HK-2 (cell line): ENCODE results near the gene FAM171A1.
"Not testable (repeated sequence)": the region's sequence is repeated elsewhere in the genome, so short reads cannot be mapped to it uniquely, and the experiment has no call there.

Source experiments
- DNase-seq: peaks from one replicate; pipeline ENCODE4 v3.0.0-alpha.2; 2018; ENCODE audit not compliant: unreplicated experiment

FAM171A1 gene

DNA sequence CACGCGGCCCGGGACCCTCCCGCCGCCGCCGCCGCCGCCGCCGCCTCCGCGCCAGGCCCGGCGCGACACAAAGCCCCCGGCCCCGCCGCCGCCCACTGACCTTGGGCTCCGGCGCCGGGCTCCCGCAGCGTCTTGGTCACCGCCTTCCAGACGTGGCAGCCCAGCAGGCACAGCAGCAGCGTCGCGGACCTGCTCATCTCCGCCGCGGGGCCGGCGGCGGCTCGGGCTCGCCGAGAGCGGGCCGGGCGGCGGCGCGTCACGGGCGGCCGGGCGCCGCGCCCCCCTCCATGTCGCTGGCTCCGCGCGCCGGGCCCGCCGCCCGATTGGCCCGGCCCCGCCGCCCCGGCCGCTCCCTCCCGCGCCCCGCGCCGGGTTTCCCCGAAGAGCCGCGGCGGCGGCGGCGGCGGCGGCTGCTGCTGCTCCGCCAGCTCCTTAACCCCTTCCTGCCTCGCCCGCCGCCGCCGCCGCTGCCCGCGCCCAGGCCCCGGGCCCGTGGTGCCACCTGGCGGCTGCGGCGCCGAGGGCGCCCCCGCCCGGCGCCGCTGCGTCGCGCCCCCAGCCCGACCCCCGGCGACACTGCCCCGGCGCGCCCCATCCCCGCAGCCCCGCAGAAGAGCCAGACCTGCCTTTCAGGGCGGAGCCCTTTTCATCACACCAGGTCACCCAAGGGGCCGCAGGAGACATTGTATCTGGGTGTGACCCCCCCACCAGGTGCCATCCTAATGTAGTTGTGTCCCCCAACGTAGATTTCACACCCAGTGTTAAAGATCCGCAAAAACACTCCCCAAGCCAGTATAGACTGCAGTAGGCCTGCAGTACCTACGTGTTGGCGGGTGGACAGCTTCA lies at the start of gene FAM171A1:
Gene FAM171A1 (minus strand): TSS at position 434 of the 846 bp plus-strand sequence. CDS start 237 bp downstream, at position 197.
- peak; percentile 50 for DNase-seq

DNA sequence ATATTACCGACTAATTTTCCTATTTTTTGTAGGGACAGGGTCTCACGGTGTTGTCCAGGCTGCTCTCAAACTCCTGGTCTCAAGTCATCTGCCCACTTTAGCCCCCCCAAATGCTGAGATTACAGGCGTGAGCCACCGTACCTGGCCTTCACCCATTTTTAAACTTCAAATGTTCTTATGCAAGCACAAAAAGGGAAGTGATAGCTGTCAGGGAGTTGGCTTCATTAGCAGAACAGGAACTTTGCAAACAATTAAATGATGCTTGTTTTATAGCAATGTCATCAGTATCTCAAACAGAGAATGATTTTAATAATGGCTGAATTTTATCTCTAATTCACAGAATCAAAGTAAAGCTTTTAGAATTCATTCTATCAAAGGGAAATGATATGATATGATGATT lies 49.8 kb upstream of the FAM171A1 start:
- DNase-seq, result no peak

DNA sequence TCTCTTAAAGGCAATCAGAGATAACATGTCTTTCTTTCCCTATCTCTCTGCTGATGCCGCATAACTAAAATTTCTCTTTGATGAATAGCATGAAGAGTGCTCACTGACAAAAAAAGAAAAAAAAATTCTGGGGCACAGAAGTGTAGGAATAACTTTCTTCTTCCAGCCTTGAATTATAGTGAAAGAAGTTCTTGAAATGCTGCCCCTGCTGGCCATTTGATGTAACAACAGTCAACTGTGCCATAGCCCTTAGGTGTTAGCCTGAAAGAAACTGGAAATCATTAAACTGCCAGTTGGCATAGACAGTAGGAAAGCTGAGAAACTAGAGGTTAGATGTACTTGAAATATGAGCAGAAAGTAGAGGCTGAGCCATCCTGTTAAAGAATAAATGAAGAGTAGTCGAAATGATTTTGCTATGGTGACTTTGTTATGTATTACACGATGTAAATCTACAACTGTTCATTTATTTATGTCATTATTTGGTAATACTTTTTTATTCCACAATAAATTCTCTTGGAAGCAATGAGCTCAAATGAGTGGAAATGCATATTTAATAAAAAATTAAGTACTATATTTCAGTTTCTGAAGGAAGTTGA lies 48.3 kb upstream of the FAM171A1 start:
- no peak for DNase-seq

DNA sequence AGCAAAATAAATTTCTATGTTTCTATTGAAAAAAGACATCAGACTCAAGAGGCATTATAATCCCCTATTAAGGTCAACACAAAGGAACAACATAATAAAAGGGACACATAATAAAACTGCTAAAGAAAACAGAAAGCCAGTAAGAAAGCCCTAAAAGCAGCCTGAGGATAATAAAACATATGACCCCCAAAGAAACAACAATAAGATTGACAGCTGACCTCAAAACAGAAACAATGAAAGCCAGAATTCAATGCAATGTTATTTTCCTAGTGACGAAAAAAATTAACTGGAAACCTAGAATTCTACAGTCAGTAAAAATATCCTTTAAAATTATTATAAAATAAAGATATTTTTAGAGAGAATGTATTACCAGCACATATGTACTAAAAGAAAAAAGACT lies 44.9 kb upstream of the FAM171A1 start:
- no peak for DNase-seq

DNA sequence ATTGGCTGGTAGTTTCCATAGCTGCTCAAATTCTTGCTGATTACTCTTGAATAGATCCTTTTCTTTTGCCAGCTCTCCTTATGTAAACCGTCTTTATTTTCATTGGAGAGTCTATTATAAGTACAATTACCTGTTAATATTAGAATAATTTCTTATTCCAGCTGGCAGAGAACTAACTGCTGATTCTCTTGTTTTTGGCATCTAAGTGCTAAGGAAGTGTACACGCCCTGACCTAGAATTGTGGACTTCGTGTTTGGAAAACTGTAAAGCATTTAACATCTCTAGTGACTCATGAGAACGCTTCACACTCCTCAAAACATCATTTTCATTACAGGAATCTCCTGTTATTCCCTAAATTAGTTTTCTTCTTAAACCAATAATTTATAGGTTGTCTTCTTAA lies 39.9 kb upstream of the FAM171A1 start:
- no peak for DNase-seq

DNA sequence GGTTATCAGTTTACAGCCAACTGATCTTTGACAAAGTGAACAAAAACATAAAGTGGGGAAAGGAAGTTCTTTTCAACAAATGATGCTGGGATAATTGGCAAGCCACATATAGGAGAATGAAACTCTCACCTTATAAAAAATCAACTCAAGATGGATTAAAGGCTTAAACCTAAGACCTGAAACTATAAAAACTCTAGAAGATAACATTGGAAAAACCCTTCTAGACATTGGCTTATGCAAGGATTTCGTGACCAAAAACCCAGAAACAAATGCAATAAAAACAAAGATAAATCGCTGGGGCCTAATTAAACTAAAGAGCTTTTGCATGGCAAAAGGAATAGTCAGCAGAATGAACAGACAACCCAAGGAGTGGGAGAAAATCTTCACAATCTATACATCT lies 38.3 kb upstream of the FAM171A1 start:
- not testable (repeated sequence) for DNase-seq

DNA sequence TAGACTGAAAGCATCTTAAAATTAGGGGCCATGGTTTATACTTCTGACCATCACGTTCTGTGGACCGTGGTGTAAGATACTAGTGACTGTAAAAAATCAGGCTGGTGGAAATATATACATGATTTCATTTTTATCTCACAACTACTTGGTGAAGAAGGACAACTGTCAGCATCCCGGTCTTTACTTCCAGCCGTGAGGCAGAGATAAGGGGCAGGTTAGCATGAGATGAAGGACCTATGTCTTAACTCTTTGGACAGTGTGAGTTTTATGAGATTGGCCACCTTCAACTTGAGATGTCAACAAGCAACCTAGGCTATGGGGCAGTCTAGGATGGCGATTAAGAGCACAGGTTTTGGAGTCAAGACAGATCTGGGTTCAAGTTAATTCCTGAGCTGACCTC lies 37.5 kb upstream of the FAM171A1 start:
- no peak for DNase-seq

DNA sequence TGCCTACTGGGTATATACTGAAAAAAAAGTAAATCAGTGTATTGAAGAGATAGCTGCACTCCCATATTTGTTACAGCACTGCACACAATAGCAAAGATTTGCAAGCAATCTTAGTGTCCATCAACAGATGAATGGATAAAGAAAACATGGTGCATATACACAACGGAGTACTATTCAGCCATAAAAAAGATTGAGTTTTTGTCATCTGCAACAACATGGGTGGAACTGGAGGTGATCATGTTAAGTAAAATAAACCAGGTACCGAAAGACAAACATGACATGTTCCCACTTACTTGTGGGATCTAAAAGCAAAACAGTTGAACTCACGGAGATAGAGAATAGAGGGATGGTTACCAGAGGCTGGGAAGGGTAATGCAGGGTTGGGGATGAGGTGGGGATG lies 34.2 kb upstream of the FAM171A1 start:
- no peak for DNase-seq

DNA sequence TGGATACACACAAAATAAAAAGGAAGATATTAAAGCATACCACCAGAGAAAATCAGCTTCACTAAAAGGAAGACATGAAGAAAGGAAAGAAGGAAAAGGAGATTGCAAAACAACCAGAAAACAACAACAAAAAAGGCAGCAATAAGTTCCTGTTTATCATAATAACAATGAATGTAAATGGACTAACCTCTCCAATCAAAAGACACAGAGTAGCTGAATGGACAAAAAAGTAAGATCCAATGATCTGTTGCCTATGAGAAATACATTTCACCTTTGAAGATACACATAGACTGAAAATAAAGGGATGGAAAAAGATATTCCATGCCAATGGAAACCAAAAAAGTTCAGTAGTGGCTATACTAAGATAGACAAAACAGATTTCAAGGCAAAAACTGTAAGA lies 30.3 kb upstream of the FAM171A1 start:
- no peak for DNase-seq

DNA sequence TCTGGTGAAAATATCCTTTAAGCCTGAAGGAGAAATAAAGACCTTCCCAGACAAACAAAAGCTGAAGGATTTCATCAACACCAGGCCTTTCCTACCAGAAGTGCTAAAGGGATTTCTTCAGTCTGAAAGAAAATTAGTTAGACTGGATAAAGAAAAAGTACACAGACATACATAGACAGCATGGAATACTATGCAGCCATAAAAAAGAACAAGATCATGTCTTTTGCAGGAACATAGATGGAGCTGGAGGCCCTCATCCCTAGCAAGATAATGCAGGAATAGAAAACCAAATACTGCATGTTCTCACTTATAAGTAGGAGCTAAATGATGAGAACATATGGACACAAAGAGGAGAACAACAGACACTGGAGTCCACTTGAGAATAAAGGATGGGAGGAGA lies 29.4 kb upstream of the FAM171A1 start:
- not testable (repeated sequence) for DNase-seq

DNA sequence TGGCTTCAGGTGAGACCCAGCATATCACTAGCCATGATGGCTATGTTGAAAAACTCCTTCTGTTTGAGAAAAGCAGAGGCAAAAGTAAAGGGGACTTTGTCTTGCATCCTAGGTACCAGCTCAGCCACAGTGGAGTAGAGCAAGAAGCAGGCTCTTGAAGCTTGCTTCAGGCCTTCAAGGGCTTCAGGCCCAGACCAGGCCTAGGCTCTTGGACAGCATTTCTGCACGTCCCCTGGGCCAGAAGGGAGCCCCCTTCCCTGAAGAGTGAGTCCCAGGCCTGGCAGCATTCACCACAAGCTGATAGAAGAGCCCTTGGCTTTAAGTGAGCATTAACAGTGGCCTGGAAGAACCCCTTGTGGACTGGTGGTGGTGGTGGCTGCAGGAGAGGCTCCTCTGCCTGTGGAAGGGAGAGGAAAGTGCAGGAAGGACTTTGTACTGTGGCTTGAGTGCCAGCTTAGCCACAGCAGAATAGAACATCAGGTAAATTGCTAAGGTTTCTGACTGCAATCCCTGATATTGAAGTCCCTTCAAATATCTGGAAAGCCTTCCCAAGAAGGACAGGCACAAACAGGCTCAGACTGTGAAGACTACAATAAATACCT lies 28.1 kb upstream of the FAM171A1 start:
- no peak for DNase-seq

DNA sequence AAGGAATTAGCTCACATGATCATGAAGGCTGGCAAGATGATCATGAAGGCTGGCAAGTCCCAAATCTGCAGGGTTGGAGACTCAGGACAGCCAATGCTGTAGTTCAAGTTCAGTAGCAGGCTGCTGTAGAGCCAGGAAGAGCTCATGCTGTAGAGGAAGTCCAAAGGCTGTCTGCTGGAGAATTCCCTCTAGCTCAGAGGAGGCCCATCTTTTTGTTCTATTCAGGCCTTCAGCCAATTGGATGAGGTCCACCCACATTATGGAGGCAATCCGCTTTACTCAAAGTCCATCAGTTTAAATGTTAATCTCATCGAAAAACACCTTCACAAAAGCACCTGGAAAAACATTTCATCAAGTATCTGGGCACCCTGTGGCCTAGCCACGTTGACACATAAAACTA lies 24.8 kb upstream of the FAM171A1 start:
- no peak for DNase-seq

DNA sequence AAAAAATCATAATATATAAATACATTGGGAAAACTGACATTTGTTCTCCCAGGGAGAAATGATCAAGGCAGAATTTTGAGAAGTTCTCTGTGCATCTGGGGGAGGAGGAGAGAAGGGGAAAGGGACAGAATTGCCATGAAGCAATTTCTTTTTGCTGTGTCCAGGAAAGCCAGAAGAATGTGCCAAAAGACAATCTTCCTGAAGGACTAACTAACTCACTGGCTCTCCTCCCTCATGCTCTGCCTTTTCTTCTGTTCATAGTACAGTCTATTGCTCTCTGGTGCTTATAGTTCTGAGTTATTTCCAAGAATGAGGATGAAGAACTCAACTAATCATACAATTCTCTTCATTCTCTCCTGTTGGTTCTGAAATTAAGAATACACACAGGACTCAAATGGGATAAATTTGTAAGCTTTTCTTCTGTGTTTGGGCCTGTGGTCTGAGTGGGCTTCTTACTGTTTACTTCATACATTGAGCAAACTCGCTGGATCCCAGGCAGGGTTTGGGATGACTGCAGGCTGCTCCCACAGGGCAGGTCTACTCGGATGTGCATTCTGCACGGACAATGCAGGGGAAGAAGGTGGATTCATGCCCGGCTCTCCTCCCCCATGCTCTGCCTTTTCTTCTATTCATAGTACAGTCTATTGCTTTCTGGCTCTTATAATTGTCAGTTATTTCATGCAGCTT lies 22.2 kb upstream of the FAM171A1 start:
- DNase-seq, result no peak

DNA sequence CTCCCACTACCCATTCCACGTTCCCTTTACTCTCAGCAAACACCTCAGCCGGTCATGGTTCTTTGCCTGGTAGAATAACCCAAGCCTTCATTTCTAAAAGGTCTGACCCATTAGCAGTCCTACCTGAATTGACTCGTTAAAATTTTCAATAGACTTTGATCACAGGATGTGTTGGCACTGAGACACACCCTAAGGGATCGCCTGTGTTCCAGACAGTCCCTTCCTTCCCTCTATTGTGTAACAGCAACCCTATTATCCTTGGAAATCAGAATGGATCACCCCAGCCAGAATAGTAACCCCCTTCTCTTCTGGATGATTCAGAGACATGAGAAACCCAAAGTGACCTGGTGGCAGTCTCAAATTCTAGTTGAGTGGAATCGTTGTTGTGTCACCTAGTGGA lies 20.4 kb upstream of the FAM171A1 start:
- DNase-seq, result no peak

DNA sequence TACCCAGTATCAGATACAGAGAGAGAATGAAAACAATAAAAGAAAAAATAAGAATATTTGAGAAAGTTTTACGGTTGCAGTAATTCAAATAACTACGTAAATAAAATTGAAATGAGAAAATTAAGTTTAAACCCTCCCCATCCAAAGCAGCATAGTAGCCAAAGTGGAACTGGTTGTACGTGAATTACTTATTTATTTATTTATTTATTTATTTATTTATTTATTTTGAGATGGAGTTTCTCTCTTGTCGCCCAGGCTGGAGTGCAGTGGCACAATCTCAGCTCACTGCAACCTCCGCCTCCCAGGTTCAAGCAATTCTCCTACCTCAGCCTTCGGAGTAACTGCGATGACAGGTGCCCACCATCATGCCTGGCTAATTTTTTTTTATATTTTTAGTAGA lies 17.1 kb upstream of the FAM171A1 start:
- DNase-seq, result not testable (repeated sequence)

DNA sequence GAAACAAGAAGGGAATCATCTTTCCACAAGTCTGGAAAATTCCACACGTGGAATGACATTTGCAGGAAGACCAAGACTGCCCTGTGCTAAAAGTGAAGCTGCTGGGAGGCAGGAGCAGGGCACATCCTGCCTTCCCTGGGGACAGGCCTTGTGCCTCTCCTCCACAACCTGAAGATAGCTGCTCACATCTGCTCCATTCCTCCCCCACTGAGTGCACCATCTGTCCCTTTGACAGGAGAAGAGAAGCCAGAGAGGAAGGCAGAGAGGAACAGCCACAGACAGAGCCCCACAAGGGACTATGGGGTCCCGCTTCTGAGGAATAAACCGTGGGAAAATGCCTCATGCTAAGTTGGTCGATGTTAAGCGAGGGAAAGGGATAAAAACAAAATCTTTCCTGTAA lies 15.9 kb upstream of the FAM171A1 start:
- no peak for DNase-seq

DNA sequence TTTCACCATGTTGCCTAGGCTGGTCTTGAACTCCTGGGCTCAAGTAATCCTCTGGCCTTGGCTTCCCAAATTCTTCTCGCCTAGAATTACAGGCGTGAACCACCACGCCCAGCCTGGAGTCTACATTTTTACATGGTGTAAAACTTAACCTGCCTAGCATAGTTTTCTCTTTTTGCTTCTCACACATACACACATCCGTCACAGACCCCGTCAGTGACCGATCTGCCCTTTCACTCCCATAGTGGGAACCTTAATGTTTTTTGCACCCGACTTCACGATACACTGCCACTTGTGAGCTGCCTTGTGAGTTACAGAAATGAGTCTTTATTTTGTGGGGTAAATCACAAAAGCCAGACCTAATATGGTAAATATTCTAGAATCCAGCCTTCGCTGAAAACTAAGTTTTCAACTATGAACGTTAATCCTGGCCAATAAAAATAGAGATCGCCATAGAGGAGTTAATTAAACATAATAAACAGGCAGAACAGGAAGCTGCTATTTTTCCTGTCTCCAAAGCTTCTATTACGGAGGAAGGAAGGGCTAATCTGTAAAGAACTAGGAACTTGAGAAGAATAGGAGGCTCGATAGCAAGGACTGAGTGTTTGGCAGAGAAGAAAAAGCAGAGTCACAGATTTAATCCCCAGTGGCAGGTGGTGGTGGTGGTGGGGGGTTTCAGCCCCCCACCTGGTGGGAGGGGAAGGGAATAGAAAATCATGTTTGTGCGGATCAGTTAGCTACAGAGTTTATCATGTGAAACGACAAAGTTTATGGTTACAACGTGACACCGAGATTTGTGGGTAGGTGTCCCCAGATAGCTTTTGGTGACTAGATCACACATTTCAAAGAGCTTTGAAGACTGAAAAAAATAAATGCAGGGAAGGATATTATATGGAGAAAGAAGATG lies 14.7 kb upstream of the FAM171A1 start:
- DNase-seq, result no peak

DNA sequence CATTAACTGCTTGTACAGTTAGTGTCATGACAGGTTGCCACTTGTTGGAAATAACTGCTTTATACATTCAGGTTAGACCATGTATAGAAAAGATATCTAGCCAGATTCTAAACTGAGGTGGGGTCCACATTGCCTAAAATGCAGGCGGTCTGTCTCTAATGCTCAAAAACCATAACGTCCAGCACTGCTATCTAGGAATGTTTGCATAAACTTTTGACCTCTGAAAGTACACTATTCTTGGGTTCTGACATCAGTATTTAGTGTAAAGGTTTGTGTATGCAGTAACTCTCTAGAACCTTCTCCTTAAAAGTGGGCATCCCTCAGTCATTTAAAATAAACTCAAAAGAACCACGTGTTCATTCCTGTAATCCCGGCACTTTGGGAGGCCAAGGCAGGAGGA lies 10.3 kb upstream of the FAM171A1 start:
- no peak for DNase-seq

DNA sequence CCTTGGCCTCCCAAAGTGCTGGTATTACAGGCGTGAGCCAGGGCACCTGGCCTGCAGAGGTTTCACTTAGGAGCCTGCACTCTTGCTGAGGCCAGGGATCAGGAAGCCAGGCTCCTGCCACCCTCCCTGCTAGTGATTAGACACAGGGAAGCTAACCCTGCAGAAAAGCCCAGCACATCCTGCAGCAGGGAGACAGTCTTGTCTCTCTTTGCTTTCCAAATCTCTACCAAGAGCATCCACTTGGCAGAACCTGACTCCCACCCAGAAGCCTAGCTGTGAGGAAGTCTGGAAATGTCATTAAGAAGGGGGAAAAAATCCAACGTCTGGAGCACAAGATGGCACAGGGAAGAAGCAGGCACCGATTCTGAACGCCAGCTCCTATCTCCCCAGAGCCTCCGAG lies 8.0 kb upstream of the FAM171A1 start:
- no peak for DNase-seq

DNA sequence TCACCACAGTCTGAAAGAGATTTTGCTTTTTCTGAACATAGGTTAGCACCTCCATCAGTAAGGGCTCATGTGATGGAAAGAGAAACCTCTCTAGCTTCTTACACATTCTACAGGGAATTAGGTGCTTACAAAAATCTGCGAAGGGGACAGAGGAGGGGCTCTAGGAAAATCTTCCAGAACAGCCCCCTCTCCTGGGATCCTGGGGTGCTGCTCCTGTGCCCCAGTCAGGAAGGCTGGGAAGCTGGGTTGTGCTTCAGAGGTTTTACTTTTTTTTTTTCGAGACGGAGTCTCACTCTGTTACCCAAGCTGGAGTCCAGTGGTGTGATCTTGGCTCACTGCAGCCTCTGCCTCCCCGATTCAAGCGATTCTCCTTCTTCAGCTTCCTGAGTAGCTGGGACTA lies 7.5 kb upstream of the FAM171A1 start:
- DNase-seq, result no peak

DNA sequence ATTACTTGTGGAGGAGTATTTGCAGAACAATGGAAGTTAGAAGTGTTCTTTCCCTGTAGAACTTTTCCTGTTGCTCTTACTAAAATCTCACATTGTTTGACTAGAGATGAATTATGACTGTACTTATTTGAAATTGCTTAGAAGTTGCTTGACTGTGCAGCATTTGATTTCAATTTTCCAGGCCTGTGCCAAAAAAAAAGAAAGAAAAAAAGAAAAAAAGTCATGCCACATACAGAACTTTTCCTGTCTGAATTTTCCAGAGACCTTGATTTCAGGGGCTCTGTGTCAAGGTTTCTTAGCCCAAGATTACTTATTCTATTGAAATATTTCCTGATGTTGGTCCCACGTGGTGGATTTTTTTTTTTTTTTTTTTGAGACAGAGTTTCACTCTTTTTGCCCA lies 3.5 kb upstream of the FAM171A1 start:
- DNase-seq, result no peak

DNA sequence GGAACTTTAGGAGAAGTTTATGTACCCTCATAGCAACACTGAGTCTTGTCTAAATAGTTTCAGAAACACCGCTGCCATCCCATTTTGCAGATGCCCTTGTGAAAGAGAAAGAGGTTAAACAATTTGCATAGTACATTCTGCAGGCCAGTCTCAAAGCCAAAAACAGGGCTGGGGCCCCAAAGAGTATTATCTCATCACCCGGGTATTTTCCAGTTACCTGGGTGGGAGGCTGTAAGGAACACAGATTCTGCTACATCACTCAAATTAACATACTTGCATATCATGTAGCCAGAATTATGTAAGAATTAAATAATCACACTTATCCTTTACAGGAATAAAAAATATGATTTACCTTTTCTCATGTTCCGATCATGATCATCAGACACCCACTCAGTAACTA lies 3.1 kb upstream of the FAM171A1 start:
- DNase-seq, result no peak
